GM21723 (cell line): ENCODE data around the gene KLF17.

Source experiments
- ATAC-seq: cut with Tn5 transposase; IDR thresholded peaks from one replicate; pipeline ENCODE4 v1.9.1; 2021; ENCODE audit warnings: mild to moderate bottlenecking, moderate library complexity; ENCODE audit not compliant: unreplicated experiment

Gene KLF17

GRCh38 chr1:44151332-44151731 lies 32.7 kb downstream of the KLF17 start:
- no peak for ATAC-seq

GRCh38 chr1:44151808-44152207 lies 33.2 kb downstream of the KLF17 start:
- ATAC-seq, result no peak

GRCh38 chr1:44152692-44153091 lies 34.1 kb downstream of the KLF17 start:
- no peak for ATAC-seq

- ATAC-seq, result no peak
These were observed 35.4 kb downstream of the KLF17 start for GRCh38 chr1:44154049-44154448.

- ATAC-seq, result no peak
These were observed 39.3 kb downstream of the KLF17 start for GRCh38 chr1:44157903-44158302.

GRCh38 chr1:44158871-44159270 lies 40.2 kb downstream of the KLF17 start:
- no peak for ATAC-seq

GRCh38 chr1:44161546-44161945 lies 42.9 kb downstream of the KLF17 start:
- ATAC-seq, result no peak

GRCh38 chr1:44168520-44169098 lies 50.0 kb downstream of the KLF17 start:
- ATAC-seq, result no peak

GRCh38 chr1:44170281-44170823 lies 51.7 kb downstream of the KLF17 start:
- no peak for ATAC-seq

- no peak for ATAC-seq
These were observed 56.0 kb downstream of the KLF17 start for GRCh38 chr1:44174630-44175029.
